K562 (cell line): ENCODE results near the gene VAMP4. TPM values are rescaled to one million over a fixed set of nuclear protein-coding genes. Genes with fewer than 3 reads are reported as not detected.

Experiments used
- ATAC-seq: fragments of 200-7000 bp; cut with Tn5 transposase; 3 replicates; pipeline ENCODE4 v1.9.1; 2020; ENCODE audit warnings: moderate library complexity
- BruUV-seq: library from RNA; stranded (reverse); fragments of 400-500 nt; replicated peaks from 2 replicates; lab custom pipeline; 2021; lab: Mats Ljungman, UMichigan
- CTCF ChIA-PET: fragments of 300-600 bp; formaldehyde crosslinking; extraction: SDS; loops from one replicate; lab custom pipeline; 2021; ENCODE audit warnings: low intra/inter-chr PET ratio; lab: Yijun Ruan, JAX
- POLR2A ChIA-PET: fragments of 300-600, 350-650 bp; sonication (Branson Sonifier 250); formaldehyde crosslinking; extraction: SDS; loops from one replicate; lab custom pipeline; 2021; ENCODE audit warnings: antibody characterized with exemption, inconsistent platforms; lab: Yijun Ruan, JAX
- DNase-seq, 4 experiments: peaks; one replicate each; pipeline versions ENCODE4 v3.0.0 to v3.0.0-alpha.2; 2011 to 2018; ENCODE audit warnings: low spot score in 3 of 4, mixed read lengths in 3 of 4; ENCODE audit errors: extremely low read depth in 1 of 4
- FAIRE-seq: peaks from 2 replicates; lab custom pipeline; 2011; peaks lifted over from hg19 to GRCh38; lab: Jason Lieb, UNC
- H2AFZ ChIP-seq: 2 replicates; pipeline ENCODE4 v1.6.0; 2011; ENCODE audit warnings: low read depth, low read length, control low read depth, inconsistent platforms
- H3K27ac ChIP-seq: fragments of 200-600 bp; 3 replicates; pipeline ENCODE4 v1.8.0; 2011; ENCODE audit warnings: low read depth, mild to moderate bottlenecking, control low read depth, inconsistent platforms, low read length, moderate library complexity, mixed read lengths; ENCODE audit errors: extremely low read depth
- H3K27me3 ChIP-seq, 2 experiments: fragments of 300-600 bp in 1 of 2; 2 replicates in 1 of 2; 3 replicates in 1 of 2; pipeline versions ENCODE4 v1.6.0 to v1.8.0; 2011; ENCODE audit warnings: inconsistent platforms in 2 of 2, low read length in 2 of 2, mild to moderate bottlenecking in 1 of 2, mixed read lengths in 1 of 2, moderate library complexity in 1 of 2; ENCODE audit not compliant: control insufficient read depth in 2 of 2, insufficient read depth in 2 of 2
- H3K36me3 ChIP-seq: fragments of 300-600 bp; 3 replicates; pipeline ENCODE4 v1.8.0; 2011; ENCODE audit warnings: mild to moderate bottlenecking, low read length, inconsistent platforms; ENCODE audit not compliant: control insufficient read depth, insufficient read depth
- H3K4me1 ChIP-seq, 2 experiments: fragments of 200-600 bp in 1 of 2; replicated peaks in 1 of 2; 2 replicates in 1 of 2; 3 replicates in 1 of 2; pipeline versions ENCODE4 v1.5.1 to v1.8.0; 2011; ENCODE audit warnings: inconsistent platforms in 2 of 2, low read length in 2 of 2, mild to moderate bottlenecking in 1 of 2, mixed read lengths in 1 of 2, moderate library complexity in 1 of 2; ENCODE audit not compliant: control insufficient read depth in 2 of 2, insufficient read depth in 2 of 2
- H3K4me2 ChIP-seq: 2 replicates; pipeline ENCODE4 v1.6.1; 2011; ENCODE audit warnings: low read length, control low read depth, inconsistent platforms, mixed read lengths; ENCODE audit not compliant: insufficient read depth
- H3K4me3 ChIP-seq: fragments of 200-600 bp; sonication (generic), shearing (Covaris generic); 2 replicates; pipeline ENCODE4 v1.5.1; 2016; ENCODE audit warnings: control low read depth, inconsistent platforms
- H3K79me2 ChIP-seq: fragments of 200-600 bp; 3 replicates; pipeline ENCODE4 v1.8.0; 2011; ENCODE audit warnings: low read length, inconsistent platforms; ENCODE audit not compliant: control insufficient read depth, insufficient read depth
- H3K9ac ChIP-seq, 2 experiments: 2 replicates each; pipeline versions ENCODE4 v1.6.0 to v1.6.1; 2011; ENCODE audit warnings: low read depth in 2 of 2, low read length in 2 of 2, control low read depth in 1 of 2, inconsistent platforms in 1 of 2, mild to moderate bottlenecking in 1 of 2, mixed read lengths in 1 of 2; ENCODE audit not compliant: insufficient read depth in 1 of 2
- H3K9me1 ChIP-seq: one replicate; pipeline ENCODE4 v1.6.0; 2011; ENCODE audit warnings: inconsistent platforms, mild to moderate bottlenecking, low read length, moderate library complexity; ENCODE audit not compliant: control insufficient read depth, insufficient read depth
- H3K9me3 ChIP-seq: replicated peaks from 2 replicates; pipeline ENCODE4 v1.5.1; 2011; ENCODE audit warnings: low read depth, low read length, inconsistent platforms; ENCODE audit not compliant: control insufficient read depth, insufficient read depth
- H4K20me1 ChIP-seq: replicated peaks from 2 replicates; pipeline ENCODE4 v1.6.1; 2011; ENCODE audit warnings: low read length, inconsistent platforms, mixed read lengths; ENCODE audit not compliant: control insufficient read depth, insufficient read depth
- CBX3 ChIP-seq, 2 experiments: IDR thresholded peaks; 1 replicate in 1 of 2; 2 replicates in 1 of 2; pipeline ENCODE4 v1.6.1; 2012; ENCODE audit warnings: inconsistent platforms in 2 of 2, low read length in 2 of 2, borderline replicate concordance in 1 of 2, control low read depth in 1 of 2
- KAT7 ChIP-seq: sonication (generic); formaldehyde crosslinking; IDR thresholded peaks from 2 replicates; pipeline ENCODE4 v1.8.0; 2022; ENCODE audit warnings: missing genetic modification reagents, mild to moderate bottlenecking, borderline replicate concordance
- KDM5B ChIP-seq: fragments of 200-600 bp; sonication (generic); IDR thresholded peaks from 2 replicates; pipeline ENCODE4 v1.6.1; 2012; ENCODE audit warnings: low read depth, mild to moderate bottlenecking, moderate library complexity, low read length, control low read depth, inconsistent platforms; ENCODE audit not compliant: insufficient replicate concordance
- MED1 ChIP-seq: sonication (generic); formaldehyde crosslinking; IDR thresholded peaks from 2 replicates; pipeline ENCODE4 v1.8.1; 2023; ENCODE audit warnings: missing genetic modification reagents, borderline replicate concordance
- NCOA2 ChIP-seq, 2 experiments: fragments of 450-650 bp; IDR thresholded peaks; 2 replicates each; pipeline ENCODE4 v1.6.1; 2018; ENCODE audit warnings: mild to moderate bottlenecking in 2 of 2, moderate library complexity in 1 of 2; ENCODE audit not compliant: partially characterized antibody in 2 of 2
- PCBP1 ChIP-seq: fragments of 200-400 bp; formaldehyde crosslinking; IDR thresholded peaks from 2 replicates; pipeline ENCODE4 v1.6.1; 2018; ENCODE audit warnings: mild to moderate bottlenecking, low read depth, low read length; ENCODE audit not compliant: poor library complexity, severe bottlenecking
- RREB1 ChIP-seq: fragments of 250-450 bp; sonication (Bioruptor Pico); IDR thresholded peaks from 2 replicates; pipeline ENCODE4 v1.4.0; 2020
- ZNF644 ChIP-seq: fragments of 200-800 bp; sonication (Bioruptor generic); IDR thresholded peaks from 2 replicates; pipeline ENCODE4 v1.6.1; 2016; ENCODE audit warnings: low read depth, missing genetic modification characterization, missing compliant biosample characterization
- WGBS: fragments of 100-300 bp; shearing (Covaris generic); methylation state at CpG from one replicate; pipeline ENCODE4 v1.1.6; 2016; ENCODE audit warnings: low coverage, mixed read lengths; ENCODE audit not compliant: insufficient coverage; ENCODE audit errors: missing lambda C conversion rate; 5-methylcytosine and 5-hydroxymethylcytosine counted together
- in situ Hi-C: fragments of 300-500 bp; cut with MboI; formaldehyde crosslinking; loops from 4 replicates; pipeline ENCODE4 v1.15.0; 2018; ENCODE audit warnings: inconsistent platforms, mixed read lengths
- intact Hi-C: fragments of 100-400 bp; cut with micrococcal nuclease; formaldehyde crosslinking; loops from 2 replicates; pipeline ENCODE4 v1.14.2; 2022
- polyA plus RNA-seq, 8 experiments: library from polyadenylated mRNA; depleted of rRNA in 4 of 8; stranded (reverse) in 5 of 8; unstranded in 3 of 8; fragments of >200 nt; fragmentation: Nextera tagmentation in 2 of 8; fragmentation: Illumina TruSeq in 1 of 8; extraction: Ambion mirVana in 2 of 8; extraction: Trizol in 1 of 8; gene quantifications; 2 replicates each; pipeline versions ENCODE4 v1.2.1 to v1.2.3, GENCODE V29; 2011 to 2014; ENCODE audit warnings: inconsistent platforms in 1 of 8, missing spikeins in 1 of 8
- total RNA-seq, 7 experiments: library from RNA; depleted of rRNA in 6 of 7; stranded (reverse); fragments of >200 nt in 6 of 7; fragmentation: Illumina TruSeq in 2 of 7; extraction: Trizol in 2 of 7; gene quantifications; 2 replicates each; pipeline versions ENCODE4 v1.2.1 to v1.2.3, GENCODE V29; 2011 to 2021; ENCODE audit warnings: low replicate concordance in 1 of 7

VAMP4 gene
- total and polyA plus RNA-seq, 9 of the 15 experiments (the other 6 are each of a cell fraction or from before 2014, with no cell fraction given): 3.3 to 21.4 (median 11.9) TPM

GRCh38 chr1:171674431-171675405 is 67.1 kb downstream of the VAMP4 start:
- H3K79me2 ChIP-seq: no peaks in the 10 kb centered on the region
- H3K27me3 ChIP-seq: peaks cover 15 to 17% of the 10 kb centered on the region in 2 experiments
- no peak overlapping the region for H3K4me2 ChIP-seq
- ChIA-PET CTCF (no interaction called here), POLR2A (no interaction called here)
- FAIRE-seq: no peak
- H4K20me1 ChIP-seq: no peaks in the 10 kb centered on the region
- no peak overlapping the region for H2AFZ ChIP-seq
- no TSS peak for BruUV-seq
- no peaks in the 10 kb centered on the region for H3K36me3 ChIP-seq
- H3K9ac ChIP-seq: no peak overlapping the region
- 2% methylated on average over 3 of the region's 3 CpGs for whole genome bisulfite sequencing
- peaks cover 0 to 5% of the 10 kb centered on the region in 2 experiments; a peak in 3 of 5 replicates for H3K4me1 ChIP-seq
- DNase-seq: no peak
- no peaks in the 10 kb centered on the region for H3K9me1 ChIP-seq
- in situ Hi-C loops (no loop called here), intact Hi-C loops (no loop called here)
- no peaks in the 10 kb centered on the region for H3K9me3 ChIP-seq
- H3K27ac ChIP-seq: no peak overlapping the region
- peak; percentile 19; the same call in 1 of the 3 replicates for ATAC-seq
- no peak overlapping the region for H3K4me3 ChIP-seq
- TF ChIP-seq RREB1 (CRISPR knock-in tag) (no peak), ZNF644 (no peak), CBX3 (IDR thresholded peaks at IDR 0.05; ENCODE audit: borderline replicate concordance in 1 of 2, low read length in 2 of 2) (no peak), KAT7 (CRISPR knock-in tag) (no peak), NCOA2 (IDR thresholded peaks at IDR 0.05; ENCODE audit: partially characterized antibody in 2 of 2) (no peak), MED1 (no peak), PCBP1 (no peak), KDM5B (no peak)
